ENCODE results near the gene CDH13.

GRCh38 chr16:82945420-82946101, 318.8 kb downstream of the CDH13 start:
- no peak for TF ChIP-seq POLR2A (IDR thresholded peaks at IDR 0.05)
- TF ChIP-seq, protein P1, sequence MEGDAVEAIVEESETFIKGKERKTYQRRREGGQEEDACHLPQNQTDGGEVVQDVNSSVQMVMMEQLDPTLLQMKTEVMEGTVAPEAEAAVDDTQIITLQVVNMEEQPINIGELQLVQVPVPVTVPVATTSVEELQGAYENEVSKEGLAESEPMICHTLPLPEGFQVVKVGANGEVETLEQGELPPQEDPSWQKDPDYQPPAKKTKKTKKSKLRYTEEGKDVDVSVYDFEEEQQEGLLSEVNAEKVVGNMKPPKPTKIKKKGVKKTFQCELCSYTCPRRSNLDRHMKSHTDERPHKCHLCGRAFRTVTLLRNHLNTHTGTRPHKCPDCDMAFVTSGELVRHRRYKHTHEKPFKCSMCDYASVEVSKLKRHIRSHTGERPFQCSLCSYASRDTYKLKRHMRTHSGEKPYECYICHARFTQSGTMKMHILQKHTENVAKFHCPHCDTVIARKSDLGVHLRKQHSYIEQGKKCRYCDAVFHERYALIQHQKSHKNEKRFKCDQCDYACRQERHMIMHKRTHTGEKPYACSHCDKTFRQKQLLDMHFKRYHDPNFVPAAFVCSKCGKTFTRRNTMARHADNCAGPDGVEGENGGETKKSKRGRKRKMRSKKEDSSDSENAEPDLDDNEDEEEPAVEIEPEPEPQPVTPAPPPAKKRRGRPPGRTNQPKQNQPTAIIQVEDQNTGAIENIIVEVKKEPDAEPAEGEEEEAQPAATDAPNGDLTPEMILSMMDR (IDR thresholded peaks at IDR 0.05): no peak

Data from body of pancreas (tissue), 4 donors.